ENCODE results near the gene TINAG. TPM values are rescaled to one million over a fixed set of nuclear protein-coding genes. Genes with fewer than 3 reads are reported as not detected.

TINAG gene
- total RNA-seq, 2 donors from 2014 or later: not detected

DNA sequence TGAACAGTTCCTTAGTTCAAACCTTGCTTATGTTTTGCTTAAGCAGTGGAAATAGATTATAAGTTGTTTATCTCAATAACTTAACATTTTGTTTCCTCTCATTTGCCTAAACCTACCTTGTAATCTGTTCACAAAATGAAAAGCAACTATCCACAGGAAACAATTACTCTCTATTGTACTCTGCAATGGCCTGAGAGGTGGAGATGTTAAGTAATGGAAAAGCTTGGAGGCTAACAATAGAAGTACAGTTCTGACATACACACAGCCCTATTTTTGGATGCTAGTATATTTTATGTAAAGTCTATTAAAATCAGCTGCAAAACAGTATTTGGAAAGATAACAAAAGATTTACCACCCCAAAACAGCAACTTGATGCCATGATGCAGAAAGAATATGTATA, 82.1 kb downstream of the TINAG start:
- Histone ChIP-seq H3K27me3 (replicated peaks; ENCODE audit: insufficient read depth) (no peaks in the 10 kb centered on the region), H3K9me3 (no peaks in the 10 kb centered on the region), H3K4me1 (ENCODE audit: control insufficient read depth in 1 of 2, low read depth in 2 of 2) (no peaks in the 10 kb centered on the region), H3K36me3 (no peaks in the 10 kb centered on the region), H3K27ac (no peak overlapping the region), H3K4me3 (no peak overlapping the region)
- TF ChIP-seq, protein P1, sequence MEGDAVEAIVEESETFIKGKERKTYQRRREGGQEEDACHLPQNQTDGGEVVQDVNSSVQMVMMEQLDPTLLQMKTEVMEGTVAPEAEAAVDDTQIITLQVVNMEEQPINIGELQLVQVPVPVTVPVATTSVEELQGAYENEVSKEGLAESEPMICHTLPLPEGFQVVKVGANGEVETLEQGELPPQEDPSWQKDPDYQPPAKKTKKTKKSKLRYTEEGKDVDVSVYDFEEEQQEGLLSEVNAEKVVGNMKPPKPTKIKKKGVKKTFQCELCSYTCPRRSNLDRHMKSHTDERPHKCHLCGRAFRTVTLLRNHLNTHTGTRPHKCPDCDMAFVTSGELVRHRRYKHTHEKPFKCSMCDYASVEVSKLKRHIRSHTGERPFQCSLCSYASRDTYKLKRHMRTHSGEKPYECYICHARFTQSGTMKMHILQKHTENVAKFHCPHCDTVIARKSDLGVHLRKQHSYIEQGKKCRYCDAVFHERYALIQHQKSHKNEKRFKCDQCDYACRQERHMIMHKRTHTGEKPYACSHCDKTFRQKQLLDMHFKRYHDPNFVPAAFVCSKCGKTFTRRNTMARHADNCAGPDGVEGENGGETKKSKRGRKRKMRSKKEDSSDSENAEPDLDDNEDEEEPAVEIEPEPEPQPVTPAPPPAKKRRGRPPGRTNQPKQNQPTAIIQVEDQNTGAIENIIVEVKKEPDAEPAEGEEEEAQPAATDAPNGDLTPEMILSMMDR (IDR thresholded peaks at IDR 0.05): no peak
- DNase-seq (ENCODE audit: low spot score): no peak
- ATAC-seq (ENCODE audit: insufficient number of reproducible peaks, low FRiP score, low read depth): no peak

DNA sequence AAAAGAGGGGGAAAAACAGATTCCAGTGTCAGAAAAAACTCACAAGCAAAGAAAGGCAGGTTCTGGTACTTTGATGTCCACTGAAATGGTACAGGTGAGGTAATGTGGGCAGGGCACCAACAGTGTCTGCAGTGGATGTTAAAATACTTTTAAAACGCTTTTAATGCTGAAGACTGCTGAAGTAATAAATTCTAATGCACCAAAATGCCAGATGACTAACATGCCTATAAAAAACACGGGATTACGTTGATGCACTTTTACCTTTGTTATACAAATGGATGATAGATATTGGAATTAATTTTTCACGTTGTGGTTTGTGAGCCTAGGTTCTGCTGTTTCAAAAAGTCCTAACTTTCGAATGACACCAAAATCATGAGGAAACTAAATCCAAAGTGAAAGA, 83.3 kb downstream of the TINAG start:
- Histone ChIP-seq H3K36me3 (no peaks in the 10 kb centered on the region), H3K27me3 (replicated peaks; ENCODE audit: insufficient read depth) (no peaks in the 10 kb centered on the region), H3K9me3 (no peaks in the 10 kb centered on the region), H3K27ac (no peak overlapping the region), H3K4me1 (ENCODE audit: control insufficient read depth in 1 of 2, low read depth in 2 of 2) (no peaks in the 10 kb centered on the region), H3K4me3 (no peak overlapping the region)
- DNase-seq (ENCODE audit: low spot score): no peak
- ATAC-seq (ENCODE audit: insufficient number of reproducible peaks, low FRiP score, low read depth): no peak
- TF ChIP-seq, protein P1 (IDR thresholded peaks at IDR 0.05): no peak

DNA sequence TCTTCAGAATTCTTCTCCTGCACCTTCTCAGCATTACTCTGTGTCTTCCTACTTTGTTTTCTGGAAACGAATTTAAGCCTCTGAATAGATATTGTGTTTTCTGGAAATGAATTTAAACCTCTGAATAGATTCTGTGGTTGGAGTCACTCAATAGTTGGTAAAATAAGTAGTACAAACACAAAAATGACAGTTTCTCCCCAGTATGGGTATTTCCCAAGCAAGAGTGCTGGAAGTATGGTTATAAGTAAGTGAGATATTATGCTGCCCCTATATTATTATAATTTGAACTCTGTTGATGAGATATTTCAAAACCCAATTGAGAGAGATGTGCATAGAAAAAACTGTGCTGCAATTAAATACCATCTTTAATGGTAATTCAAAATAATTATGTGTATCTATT, 94.9 kb downstream of the TINAG start:
- Histone ChIP-seq H3K4me1 (ENCODE audit: control insufficient read depth in 1 of 2, low read depth in 2 of 2) (no peaks in the 10 kb centered on the region), H3K9me3 (no peaks in the 10 kb centered on the region), H3K27ac (no peak overlapping the region), H3K27me3 (replicated peaks; ENCODE audit: insufficient read depth) (no peaks in the 10 kb centered on the region), H3K4me3 (no peak overlapping the region), H3K36me3 (no peaks in the 10 kb centered on the region)
- TF ChIP-seq, protein P1 (IDR thresholded peaks at IDR 0.05): no peak
- DNase-seq (ENCODE audit: low spot score) (no peak), ATAC-seq (ENCODE audit: insufficient number of reproducible peaks, low FRiP score, low read depth) (no peak)

DNA sequence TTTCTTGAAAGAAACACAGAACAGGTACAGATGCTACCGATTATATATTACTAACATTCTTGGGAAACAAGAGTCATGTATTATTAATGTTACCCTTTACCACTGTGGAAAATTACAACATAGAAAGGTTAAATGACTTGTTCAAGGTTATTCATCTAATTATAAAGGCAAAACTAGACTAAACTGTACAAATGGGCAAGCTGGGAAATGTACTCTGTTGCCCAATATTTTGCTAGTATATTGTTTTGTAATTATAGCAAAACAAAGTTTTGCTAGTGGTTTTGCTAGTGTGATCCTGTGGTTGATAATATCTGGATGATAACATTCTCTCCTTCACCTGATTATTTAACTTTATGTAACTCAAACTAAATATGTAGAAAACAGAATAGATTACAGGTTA, 96.5 kb downstream of the TINAG start:
- no peak overlapping the region for H3K27ac ChIP-seq
- TF ChIP-seq, protein P1 (IDR thresholded peaks at IDR 0.05): no peak
- no peak for DNase-seq (ENCODE audit: low spot score)
- no peak overlapping the region for H3K4me3 ChIP-seq
- no peaks in the 10 kb centered on the region for H3K9me3 ChIP-seq
- H3K4me1 ChIP-seq (ENCODE audit: control insufficient read depth in 1 of 2, low read depth in 2 of 2): no peaks in the 10 kb centered on the region
- ATAC-seq (ENCODE audit: insufficient number of reproducible peaks, low FRiP score, low read depth): no peak
- no peaks in the 10 kb centered on the region for H3K36me3 ChIP-seq
- H3K27me3 ChIP-seq (replicated peaks; ENCODE audit: insufficient read depth): no peaks in the 10 kb centered on the region

DNA sequence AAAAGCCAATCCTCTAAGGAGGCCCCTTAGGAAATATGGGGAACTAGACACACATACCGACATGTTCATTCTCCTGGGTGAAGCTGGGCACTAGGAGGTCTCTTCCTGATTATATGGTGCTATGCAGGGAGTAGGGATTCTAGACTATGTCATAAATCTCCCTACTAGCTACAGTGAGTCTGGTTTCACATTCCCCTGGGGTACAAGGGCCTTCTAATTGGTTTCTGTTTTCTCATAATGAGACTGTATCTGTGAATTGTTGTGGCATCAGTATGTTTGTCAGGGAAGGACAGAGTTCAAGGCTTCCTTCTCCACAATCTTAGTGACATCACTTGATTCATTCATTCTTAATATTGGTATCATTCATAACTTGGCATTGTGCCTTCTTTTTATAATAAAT, 103.5 kb downstream of the TINAG start:
- no peak for DNase-seq (ENCODE audit: low spot score)
- no peak for ATAC-seq (ENCODE audit: insufficient number of reproducible peaks, low FRiP score, low read depth)
- H3K36me3 ChIP-seq: no peaks in the 10 kb centered on the region

More for the DNA sequence above, 103.5 kb downstream of the TINAG start:
- no peaks in the 10 kb centered on the region for H3K9me3 ChIP-seq
- TF ChIP-seq, protein P1 (IDR thresholded peaks at IDR 0.05): no peak
- H3K4me1 ChIP-seq (ENCODE audit: control insufficient read depth in 1 of 2, low read depth in 2 of 2): no peaks in the 10 kb centered on the region
- no peak overlapping the region for H3K4me3 ChIP-seq
- H3K27me3 ChIP-seq (replicated peaks; ENCODE audit: insufficient read depth): no peaks in the 10 kb centered on the region
- no peak overlapping the region for H3K27ac ChIP-seq
